Left renal cortex interstitium (tissue), 4 donors: ENCODE data around the gene EIF3F. TPM values are rescaled to one million over a fixed set of nuclear protein-coding genes. Genes with fewer than 3 reads are reported as not detected.
"Not testable (repeated sequence)": the region's sequence is repeated elsewhere in the genome, so short reads cannot be mapped to it uniquely, and the experiment has no call there.

Source experiments
- DNase-seq, 4 donors: peaks; one replicate each; pipeline ENCODE4 v3.0.0-alpha.2; 2013; ENCODE audit warnings: low read depth in 4 of 4, low spot score in 2 of 4, missing footprints in 1 of 4
- polyA plus RNA-seq, 4 donors: library from polyadenylated mRNA; unstranded; fragments of 120-200 nt; gene quantifications; one replicate each; pipeline ENCODE4 v1.2.1, GENCODE V29; 2013; ENCODE audit not compliant: insufficient read length in 4 of 4

Gene EIF3F
- polyA plus RNA-seq, 4 donors, result 310 to 350 (median 326) TPM

DNA sequence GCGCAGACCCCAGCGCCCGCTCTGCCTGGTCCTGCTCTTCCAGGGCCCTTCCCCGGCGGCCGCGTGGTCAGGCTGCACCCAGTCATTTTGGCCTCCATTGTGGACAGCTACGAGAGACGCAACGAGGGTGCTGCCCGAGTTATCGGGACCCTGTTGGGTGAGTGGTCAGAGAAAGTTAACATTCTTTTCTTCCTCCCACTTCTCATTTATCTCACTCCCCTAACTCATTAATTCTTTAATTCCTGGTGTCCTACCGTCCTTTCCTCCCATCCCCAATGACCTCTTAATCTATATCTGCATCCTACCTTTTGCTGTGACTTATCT, 385 bp downstream of the EIF3F start:
- not testable (repeated sequence) for DNase-seq

- no peak for DNase-seq
These were observed 7.6 kb downstream of the EIF3F start for GRCh38 chr11:7994581-7995278.

- no peak for DNase-seq
These were observed 12.7 kb downstream of the EIF3F start for GRCh38 chr11:7999795-8000194.

DNA sequence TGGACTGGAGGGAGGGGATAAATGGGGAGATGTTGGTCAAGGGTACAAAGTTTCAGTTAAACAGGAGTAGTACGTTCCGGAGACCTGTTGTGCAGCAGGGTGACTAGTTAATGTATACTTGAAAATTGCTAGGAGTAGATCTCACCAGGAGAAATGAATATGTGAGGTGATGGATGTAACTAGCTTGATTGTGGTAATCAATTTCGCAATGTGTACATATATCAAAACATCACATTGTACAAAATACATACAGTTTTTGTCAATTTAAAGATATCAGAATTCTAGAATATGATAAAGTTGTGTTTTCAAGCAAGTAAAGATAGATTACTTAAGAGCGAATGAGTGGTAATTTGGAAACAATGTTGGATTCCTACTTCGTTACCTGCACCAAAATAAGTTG, 13.3 kb downstream of the EIF3F start:
- no peak for DNase-seq

GRCh38 chr11:8002676-8003075, 15.5 kb downstream of the EIF3F start:
- no peak for DNase-seq

DNA sequence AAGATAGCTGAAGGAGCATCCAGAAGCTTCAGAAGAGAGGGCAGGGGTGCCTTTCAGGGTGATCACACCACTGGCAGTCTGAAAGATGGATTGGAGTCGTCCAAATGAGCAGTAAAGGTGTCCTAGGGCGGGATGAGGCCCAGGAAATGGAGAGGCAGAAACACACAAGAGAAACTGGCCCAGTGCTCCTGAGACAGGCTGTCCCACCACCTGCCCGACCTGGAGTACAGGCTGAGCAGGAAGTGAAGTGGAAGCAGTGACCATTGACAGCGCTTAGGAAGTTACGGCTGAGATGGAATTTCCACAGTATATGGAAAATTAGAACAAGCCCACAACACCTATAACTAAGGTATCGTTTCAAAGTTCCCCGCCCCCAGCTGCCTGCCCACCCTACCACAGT, 16.1 kb downstream of the EIF3F start:
- no peak for DNase-seq

DNA sequence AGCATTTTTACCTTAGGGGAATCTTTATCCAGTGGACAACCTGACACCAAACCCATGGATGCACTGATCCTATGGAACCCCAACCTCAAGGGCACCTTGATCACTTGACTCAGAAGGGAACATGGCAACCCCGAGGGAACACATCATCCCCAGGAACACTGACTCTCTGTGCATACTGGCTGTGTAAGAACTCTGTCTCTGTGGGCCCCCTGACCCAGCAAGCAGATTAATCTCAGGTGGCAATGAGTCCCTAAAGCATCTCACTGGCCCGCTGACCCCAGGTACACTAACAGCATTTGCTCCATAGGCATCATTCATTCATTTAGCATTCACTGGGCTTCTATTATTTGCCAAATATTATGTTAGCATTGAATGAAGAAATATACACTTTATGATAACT, 16.9 kb downstream of the EIF3F start:
- DNase-seq, result no peak

GRCh38 chr11:8005556-8005955, 18.4 kb downstream of the EIF3F start:
- no peak for DNase-seq

DNA sequence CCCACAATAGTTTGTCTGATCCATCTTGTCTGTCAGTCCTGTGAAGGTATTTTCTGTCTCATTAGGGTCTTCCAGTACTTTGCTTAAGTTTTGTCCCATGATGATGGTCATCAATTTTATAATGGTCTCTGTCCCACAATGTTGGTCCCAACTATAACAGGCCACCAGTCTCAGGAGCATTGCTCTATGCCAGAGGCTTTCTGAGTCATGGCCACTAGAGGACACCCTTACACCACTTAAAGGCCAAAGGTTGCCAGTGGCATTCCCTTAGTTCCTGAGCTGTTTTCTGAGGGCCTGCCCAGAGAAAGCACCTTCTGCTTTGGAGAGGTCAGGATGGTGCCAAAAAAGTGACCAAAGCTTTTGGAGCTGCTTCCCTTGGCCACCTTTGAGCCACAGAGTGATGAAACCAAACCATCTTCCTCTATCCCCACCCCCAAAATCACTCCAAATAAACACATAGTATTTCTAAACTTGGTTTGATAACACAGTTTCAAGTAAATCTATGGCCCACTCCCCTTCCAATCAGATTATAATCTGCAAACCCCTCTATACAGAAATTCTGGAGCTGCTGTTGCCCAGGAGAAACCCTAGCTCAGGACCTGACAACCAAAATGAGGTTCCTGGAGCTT, 19.3 kb downstream of the EIF3F start:
- peak in 1 of 4 donors; percentile 62 for DNase-seq

GRCh38 chr11:8008212-8008611, 21.1 kb downstream of the EIF3F start:
- DNase-seq, result no peak

DNA sequence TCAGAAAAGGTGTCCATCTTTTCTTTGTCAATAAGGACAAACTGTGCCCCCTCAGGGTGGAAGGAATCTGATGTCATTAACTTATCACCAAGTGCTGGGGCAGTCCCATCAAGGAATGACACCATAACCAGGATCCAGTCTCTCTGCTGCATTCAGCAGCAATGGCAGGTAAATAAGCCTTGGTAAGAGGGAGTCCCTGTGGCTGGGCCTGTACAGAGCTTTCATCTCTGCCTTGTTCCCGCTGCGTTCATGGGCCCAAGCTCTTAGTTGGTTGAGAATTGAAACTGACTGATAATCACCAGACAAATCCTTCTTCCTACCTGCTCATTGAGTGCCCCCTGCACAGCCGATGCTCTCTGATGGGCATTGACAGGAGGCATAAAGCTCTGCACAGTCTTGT, 22.7 kb downstream of the EIF3F start:
- DNase-seq, result no peak

DNA sequence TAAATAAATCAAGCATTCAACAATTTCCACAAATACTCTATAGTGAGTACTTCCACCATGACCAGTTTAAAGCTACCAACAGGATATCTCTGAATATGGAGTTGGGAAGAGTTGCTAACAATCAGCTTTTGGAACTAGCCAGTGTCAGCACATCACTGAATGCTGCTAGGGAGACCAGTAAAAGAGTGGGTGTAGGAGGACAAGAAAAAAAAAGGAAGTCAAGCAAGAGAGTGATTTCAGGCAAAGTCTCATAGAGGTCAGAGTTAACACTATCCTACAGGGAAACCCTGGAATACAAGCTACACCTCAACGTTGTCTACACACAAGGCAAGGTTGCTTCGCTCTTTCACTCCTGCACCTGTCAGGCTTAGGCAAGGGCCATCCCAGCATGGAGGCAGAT, 24.2 kb downstream of the EIF3F start:
- no peak for DNase-seq

- no peak for DNase-seq
These were observed 24.9 kb downstream of the EIF3F start for GRCh38 chr11:8011981-8012444.

DNA sequence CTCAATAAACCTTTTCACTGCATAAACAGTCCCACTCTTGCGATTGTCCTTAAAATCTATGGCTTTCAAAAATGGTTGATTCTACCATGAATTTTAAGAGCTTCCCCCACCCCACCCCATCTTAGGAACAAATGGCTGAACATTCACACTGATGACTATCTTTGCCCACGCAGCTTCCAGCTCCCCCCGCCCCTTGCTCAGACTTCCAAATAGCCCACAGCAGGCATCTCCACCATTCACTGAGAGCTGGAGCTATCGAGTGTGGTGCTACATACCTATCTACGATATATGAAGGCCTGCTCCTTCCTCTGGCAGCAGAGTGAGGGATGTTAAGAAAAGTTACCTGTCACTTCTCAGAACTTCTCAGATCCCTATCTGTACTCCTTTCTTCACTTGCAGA, 26.7 kb downstream of the EIF3F start:
- no peak for DNase-seq

DNA sequence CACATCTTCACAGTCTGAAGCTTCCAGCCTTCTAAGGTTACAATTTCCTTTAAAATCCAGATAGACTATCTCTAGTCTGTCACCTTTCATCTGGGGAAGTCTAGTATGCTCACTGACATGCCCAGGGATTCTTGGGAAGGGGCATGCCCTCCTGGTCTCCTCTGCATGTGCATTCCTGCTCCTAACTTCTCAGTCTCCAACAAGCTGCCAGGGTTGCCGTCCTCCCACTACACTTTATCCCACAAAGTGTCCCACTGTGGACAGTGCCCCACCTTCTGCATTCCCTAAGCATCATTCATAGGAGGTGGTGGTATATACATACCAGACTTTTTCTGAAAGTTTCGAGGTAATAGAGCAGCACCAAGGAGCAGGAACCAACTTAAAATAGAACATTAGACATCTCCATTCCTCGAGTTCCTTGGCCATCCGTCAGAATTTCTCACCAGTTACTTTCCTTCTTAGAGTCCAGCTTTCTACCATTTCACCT, 28.7 kb downstream of the EIF3F start:
- DNase-seq, result no peak

GRCh38 chr11:8016440-8016839, 29.3 kb downstream of the EIF3F start:
- DNase-seq, result no peak

DNA sequence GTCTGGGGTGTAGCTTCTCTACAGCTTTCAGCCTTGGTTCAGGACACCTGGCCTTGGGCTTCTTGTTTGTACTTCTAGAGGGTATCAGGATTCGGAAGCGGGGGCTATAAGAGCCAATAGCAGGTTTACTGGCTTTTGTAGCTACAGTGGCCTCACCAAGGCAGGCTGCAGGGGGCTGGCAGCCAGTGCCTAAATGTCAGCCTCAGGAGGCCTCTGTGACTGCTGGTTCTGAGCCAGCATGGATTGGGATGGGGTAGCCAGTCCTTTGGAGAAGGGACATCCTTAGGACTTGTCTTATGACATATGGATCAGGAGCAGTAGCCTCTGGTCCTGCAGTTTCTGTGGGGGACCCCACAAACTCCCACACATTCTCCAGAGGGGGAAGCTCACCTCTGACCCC, 29.9 kb downstream of the EIF3F start:
- DNase-seq, result no peak

DNA sequence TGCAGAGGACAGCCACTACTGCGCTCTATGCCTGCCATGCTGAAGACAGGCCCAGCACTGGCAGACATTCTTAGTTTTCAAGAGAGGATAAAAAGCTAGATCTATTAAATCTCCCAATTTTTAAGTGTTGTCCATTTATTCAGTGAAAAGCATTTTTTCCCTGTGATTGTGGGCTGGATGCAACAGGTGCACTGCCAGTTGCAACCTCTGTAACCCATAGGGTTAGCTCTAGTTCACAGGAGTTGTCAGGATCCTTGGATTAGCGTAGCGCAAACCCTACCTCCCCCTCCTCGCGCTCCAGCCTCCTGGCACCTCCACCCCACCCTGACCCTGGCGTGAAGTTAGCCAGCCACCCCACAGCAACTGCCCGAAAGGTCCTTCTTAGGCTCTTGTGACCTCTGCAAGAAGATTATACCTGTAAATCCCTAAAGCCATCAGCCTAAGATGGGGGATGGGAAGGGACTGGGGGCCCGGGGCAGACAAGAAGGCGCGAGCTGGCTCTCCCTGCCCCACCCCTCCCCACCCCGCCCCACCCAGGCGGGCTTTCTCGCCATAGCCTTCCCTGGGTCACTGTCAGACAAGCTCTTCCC, 30.9 kb downstream of the EIF3F start:
- no peak for DNase-seq

GRCh38 chr11:8018484-8019313, 31.6 kb downstream of the EIF3F start:
- peak in 2 of 4 donors; percentile 50 to 57 for DNase-seq

- no peak for DNase-seq
These were observed 32.4 kb downstream of the EIF3F start for GRCh38 chr11:8019314-8020243.
